Trophoblast cell (in vitro differentiated cells and primary cell): ENCODE data around the gene SAPCD2.

Experiments used
- DNase-seq, 2 donors: peaks; one replicate each; pipeline ENCODE4 v3.0.0-alpha.2; 2016
- H2AFZ ChIP-seq: 2 replicates; pipeline ENCODE4 v1.6.1; 2013; ENCODE audit warnings: low read length, moderate library complexity, mild to moderate bottlenecking; ENCODE audit not compliant: insufficient read depth, poor library complexity
- H2AK5ac ChIP-seq: 2 replicates; pipeline ENCODE4 v1.6.1; 2013; ENCODE audit warnings: mild to moderate bottlenecking, low read length
- H2BK120ac ChIP-seq: 2 replicates; pipeline ENCODE4 v1.6.1; 2013; ENCODE audit warnings: low read length, mild to moderate bottlenecking, moderate library complexity; ENCODE audit not compliant: insufficient read depth, poor library complexity
- H2BK12ac ChIP-seq: 2 replicates; pipeline ENCODE4 v1.6.1; 2013; ENCODE audit warnings: mild to moderate bottlenecking, low read length, moderate library complexity
- H2BK5ac ChIP-seq: 2 replicates; pipeline ENCODE4 v1.6.1; 2013; ENCODE audit warnings: low read length, low read depth, moderate library complexity, mild to moderate bottlenecking; ENCODE audit not compliant: poor library complexity
- H3K14ac ChIP-seq: 2 replicates; pipeline ENCODE4 v1.6.1; 2013; ENCODE audit warnings: mild to moderate bottlenecking, low read length
- H3K18ac ChIP-seq: 2 replicates; pipeline ENCODE4 v1.6.1; 2013; ENCODE audit warnings: mild to moderate bottlenecking, low read length
- H3K23ac ChIP-seq: 2 replicates; pipeline ENCODE4 v1.6.1; 2013; ENCODE audit warnings: low read length
- H3K27ac ChIP-seq: 2 replicates; pipeline ENCODE4 v1.5.1; 2013; ENCODE audit warnings: low read depth, mild to moderate bottlenecking, inconsistent platforms, low read length, moderate library complexity
- H3K27me3 ChIP-seq: 2 replicates; pipeline ENCODE4 v1.6.1; 2013; ENCODE audit warnings: inconsistent platforms, mild to moderate bottlenecking, low read length, moderate library complexity; ENCODE audit not compliant: insufficient read depth
- H3K36me3 ChIP-seq, 2 experiments: 1 replicate in 1 of 2; 2 replicates in 1 of 2; pipeline ENCODE4 v1.6.1; 2013; ENCODE audit warnings: low read length in 2 of 2, mild to moderate bottlenecking in 2 of 2, moderate library complexity in 1 of 2; ENCODE audit not compliant: insufficient read depth in 2 of 2, control insufficient read depth in 1 of 2
- H3K4ac ChIP-seq: 2 replicates; pipeline ENCODE4 v1.6.1; 2013; ENCODE audit warnings: low read depth, mild to moderate bottlenecking, low read length, moderate library complexity
- H3K4me1 ChIP-seq, 2 experiments: 1 replicate in 1 of 2; 2 replicates in 1 of 2; pipeline ENCODE4 v1.6.1; 2013; ENCODE audit warnings: low read length in 2 of 2, mild to moderate bottlenecking in 2 of 2, moderate library complexity in 1 of 2; ENCODE audit not compliant: insufficient read depth in 2 of 2, control insufficient read depth in 1 of 2
- H3K4me2 ChIP-seq: 2 replicates; pipeline ENCODE4 v1.6.1; 2013; ENCODE audit warnings: inconsistent platforms, mild to moderate bottlenecking, low read length, moderate library complexity
- H3K4me3 ChIP-seq: 2 replicates; pipeline ENCODE4 v1.5.1; 2013; ENCODE audit warnings: mild to moderate bottlenecking, low read depth, low read length, inconsistent platforms
- H3K79me1 ChIP-seq: one replicate; pipeline ENCODE4 v1.6.1; 2013; ENCODE audit warnings: low read length
- H3K79me2 ChIP-seq: 2 replicates; pipeline ENCODE4 v1.6.1; 2013; ENCODE audit warnings: low read length, mild to moderate bottlenecking; ENCODE audit not compliant: control insufficient read depth, insufficient read depth, poor library complexity
- H3K9ac ChIP-seq: 2 replicates; pipeline ENCODE4 v1.6.1; 2013; ENCODE audit warnings: mild to moderate bottlenecking, low read length
- H3K9me3 ChIP-seq: 2 replicates; pipeline ENCODE4 v1.6.1; 2013; ENCODE audit warnings: low read depth, mild to moderate bottlenecking, control low read depth, inconsistent platforms, low read length; ENCODE audit not compliant: insufficient read depth
- H4K12ac ChIP-seq: 2 replicates; pipeline ENCODE4 v1.6.1; 2013; ENCODE audit warnings: low read depth, mild to moderate bottlenecking, low read length, moderate library complexity
- H4K8ac ChIP-seq: 2 replicates; pipeline ENCODE4 v1.6.1; 2013; ENCODE audit warnings: low read depth, mild to moderate bottlenecking, low read length, moderate library complexity
- H4K91ac ChIP-seq: one replicate; pipeline ENCODE4 v1.6.1; 2013; ENCODE audit warnings: low read depth, mild to moderate bottlenecking, low read length, moderate library complexity
- WGBS: extraction: QIAGEN DNeasy Blood & Tissue Kit; methylation state at CpG from one replicate; pipeline ENCODE4 v1.1.7; 2013; ENCODE audit warnings: missing lambda C conversion rate; ENCODE audit not compliant: insufficient read length, insufficient coverage; ENCODE audit errors: extremely low coverage; 5-methylcytosine and 5-hydroxymethylcytosine counted together

The SAPCD2 gene

DNA sequence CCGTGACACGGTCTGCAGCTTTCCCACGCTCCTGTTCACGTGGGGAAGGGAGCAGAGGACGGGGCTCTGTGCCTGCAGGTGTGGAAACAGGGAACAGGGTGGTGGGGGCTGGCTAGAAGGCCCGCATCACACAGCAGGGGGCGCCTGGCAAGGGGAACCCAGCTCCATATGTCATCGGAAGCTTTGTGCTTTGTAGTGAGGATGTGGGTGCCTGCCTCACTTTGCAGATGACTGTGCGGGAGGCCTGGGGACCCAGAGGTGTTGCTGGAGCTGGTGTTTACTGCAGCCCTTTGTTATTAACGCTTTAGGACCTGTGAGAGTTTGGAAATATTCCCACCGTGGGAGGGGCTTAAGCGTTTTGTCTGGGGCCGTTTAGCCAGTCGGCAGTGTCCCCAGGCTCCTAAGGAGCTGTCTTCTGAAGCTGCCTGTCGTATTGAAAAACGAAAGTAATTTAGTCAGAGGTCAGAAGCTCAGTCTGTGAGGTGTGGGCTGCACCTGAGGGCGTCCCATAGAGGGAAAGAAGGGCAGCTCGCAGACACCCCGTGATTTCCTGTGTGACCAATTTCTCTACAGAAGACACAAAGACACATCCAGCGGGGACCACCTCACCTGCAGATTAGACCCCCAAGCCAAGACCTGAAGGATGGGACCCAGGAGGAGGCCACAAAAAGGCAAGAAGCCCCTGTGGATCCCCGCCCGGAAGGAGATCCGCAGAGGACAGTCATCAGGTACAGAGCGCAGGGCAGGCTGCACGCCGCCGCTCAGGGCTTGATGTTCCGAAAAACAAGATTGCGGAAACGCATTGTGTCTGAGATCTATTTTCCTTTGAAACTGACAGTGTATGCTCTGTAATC lies 25.5 kb upstream of the SAPCD2 start:
- no CpG with 5 or more reads among the region's 30 CpGs for WGBS

DNA sequence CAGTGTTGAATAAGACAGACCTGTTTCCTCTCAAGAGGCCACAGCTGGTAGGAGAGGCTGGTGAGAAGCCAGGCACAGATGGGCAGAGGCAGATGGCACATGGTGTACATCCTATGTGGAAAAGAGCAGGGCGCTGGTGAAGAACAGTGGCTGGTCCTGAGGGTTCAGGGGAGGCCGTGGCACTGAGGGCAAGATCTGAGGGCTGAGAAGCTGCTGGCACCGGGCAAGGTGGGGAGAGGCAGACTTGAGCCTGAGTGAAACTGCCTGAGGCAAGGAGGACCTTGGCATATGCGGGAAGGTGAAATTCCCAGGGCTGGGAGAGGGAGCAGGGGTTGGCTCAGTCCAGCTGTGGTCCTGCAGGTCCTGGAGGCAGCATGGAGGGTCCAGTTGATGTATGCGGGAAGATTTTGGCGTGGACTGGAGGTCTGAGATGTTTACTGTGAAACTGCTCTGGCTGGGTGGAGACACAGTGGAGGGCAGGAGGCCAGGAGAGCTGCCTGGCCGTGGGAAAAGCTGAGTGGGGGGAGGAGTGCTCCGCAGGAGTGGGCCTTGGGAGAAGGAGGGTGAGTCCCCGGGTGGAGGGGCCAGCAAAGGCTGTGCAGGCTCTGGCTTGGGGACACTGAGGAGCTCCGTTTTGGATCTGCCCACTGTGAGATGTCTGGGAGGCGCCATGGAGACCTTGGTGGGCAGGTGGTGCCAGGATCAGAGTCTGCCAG lies 19.0 kb upstream of the SAPCD2 start:
- no peak overlapping the region for H2BK5ac ChIP-seq
- H2AK5ac ChIP-seq, result no peak overlapping the region
- H3K27me3 ChIP-seq, result no peaks in the 10 kb centered on the region
- peak in 1 of 2 donors; percentile 43 for DNase-seq
- H4K91ac ChIP-seq, result no peak overlapping the region
- peaks cover 10 to 12% of the 10 kb centered on the region in 2 experiments for H3K4me1 ChIP-seq
- H4K12ac ChIP-seq, result no peak overlapping the region
- H2BK12ac ChIP-seq, result no peak overlapping the region
- H2AFZ ChIP-seq, result no peak overlapping the region
- no CpG with 5 or more reads among the region's 11 CpGs for WGBS
- no peak overlapping the region for H3K4me2 ChIP-seq
- no peak overlapping the region for H3K27ac ChIP-seq
- peaks cover 12% of the 10 kb centered on the region for H3K79me1 ChIP-seq
- H2BK120ac ChIP-seq, result no peak overlapping the region
- H4K8ac ChIP-seq, result no peak overlapping the region
- H3K18ac ChIP-seq, result no peak overlapping the region
- no peak overlapping the region for H3K4ac ChIP-seq
- H3K23ac ChIP-seq, result no peak overlapping the region
- H3K4me3 ChIP-seq, result no peak overlapping the region
- peaks cover 7% of the 10 kb centered on the region for H3K79me2 ChIP-seq
- peak overlapping the region; percentile 64 for H3K9ac ChIP-seq
- H3K9me3 ChIP-seq, result peaks cover 1% of the 10 kb centered on the region
- peaks cover 8 to 10% of the 10 kb centered on the region in 2 experiments for H3K36me3 ChIP-seq
- H3K14ac ChIP-seq, result no peak overlapping the region

More for the DNA sequence above, 25.5 kb upstream of the SAPCD2 start:
- Histone ChIP-seq H3K27me3 (no peaks in the 10 kb centered on the region), H3K79me1 (no peaks in the 10 kb centered on the region), H2BK120ac (no peak overlapping the region), H4K12ac (no peak overlapping the region), H2AFZ (no peak overlapping the region), H2BK5ac (no peak overlapping the region), H3K9ac (no peak overlapping the region), H3K23ac (no peak overlapping the region), H3K36me3 (peaks cover 44 to 51% of the 10 kb centered on the region in 2 experiments), H3K18ac (no peak overlapping the region), H3K4ac (no peak overlapping the region), H4K8ac (no peak overlapping the region), H2BK12ac (no peak overlapping the region), H3K14ac (no peak overlapping the region), H3K4me3 (no peak overlapping the region), H3K79me2 (no peaks in the 10 kb centered on the region), H3K4me1 (no peaks in the 10 kb centered on the region), H4K91ac (no peak overlapping the region), H3K9me3 (peaks cover 1% of the 10 kb centered on the region), H2AK5ac (no peak overlapping the region), H3K4me2 (no peak overlapping the region), H3K27ac (no peak overlapping the region)
- no peak for DNase-seq

DNA sequence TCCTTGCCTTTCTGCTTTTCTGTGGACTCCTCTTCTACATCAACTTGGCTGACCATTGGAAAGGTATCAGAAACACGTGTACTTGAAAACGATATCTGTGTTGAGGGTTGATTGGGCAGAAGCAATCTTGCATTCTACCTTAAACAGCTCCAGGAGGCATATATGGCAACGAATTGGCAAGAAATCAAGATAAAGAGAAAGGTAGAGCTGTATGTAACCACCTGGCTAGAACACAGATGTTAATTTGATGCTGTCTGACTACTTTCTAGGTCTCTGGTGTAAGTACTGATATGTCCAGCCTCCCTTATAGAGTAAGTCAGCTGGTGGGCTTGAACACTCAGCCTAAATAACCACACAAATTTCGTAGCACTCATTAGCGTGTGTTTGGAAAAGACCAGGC lies 17.8 kb upstream of the SAPCD2 start:
- WGBS, result no CpG with 5 or more reads among the region's 5 CpGs
- no peak overlapping the region for H4K8ac ChIP-seq
- H3K4me1 ChIP-seq, result peaks cover 10 to 12% of the 10 kb centered on the region in 2 experiments
- H3K9me3 ChIP-seq, result peaks cover 1% of the 10 kb centered on the region
- peaks cover 7% of the 10 kb centered on the region for H3K79me2 ChIP-seq
- H4K91ac ChIP-seq, result no peak overlapping the region
- no peak overlapping the region for H2BK120ac ChIP-seq
- no peak overlapping the region for H3K4me2 ChIP-seq
- H3K27ac ChIP-seq, result no peak overlapping the region
- no peak overlapping the region for H3K4ac ChIP-seq
- no peaks in the 10 kb centered on the region for H3K27me3 ChIP-seq
- H4K12ac ChIP-seq, result no peak overlapping the region
- H2AFZ ChIP-seq, result no peak overlapping the region
- no peak overlapping the region for H3K23ac ChIP-seq
- H3K9ac ChIP-seq, result no peak overlapping the region
- no peak overlapping the region for H3K14ac ChIP-seq
- no peak overlapping the region for H3K4me3 ChIP-seq
- no peak overlapping the region for H2BK5ac ChIP-seq
- no peak overlapping the region for H3K18ac ChIP-seq
- H3K36me3 ChIP-seq, result peaks cover 7 to 10% of the 10 kb centered on the region in 2 experiments
- no peak overlapping the region for H2AK5ac ChIP-seq
- H2BK12ac ChIP-seq, result no peak overlapping the region
- no peak for DNase-seq
- peaks cover 12% of the 10 kb centered on the region for H3K79me1 ChIP-seq

DNA sequence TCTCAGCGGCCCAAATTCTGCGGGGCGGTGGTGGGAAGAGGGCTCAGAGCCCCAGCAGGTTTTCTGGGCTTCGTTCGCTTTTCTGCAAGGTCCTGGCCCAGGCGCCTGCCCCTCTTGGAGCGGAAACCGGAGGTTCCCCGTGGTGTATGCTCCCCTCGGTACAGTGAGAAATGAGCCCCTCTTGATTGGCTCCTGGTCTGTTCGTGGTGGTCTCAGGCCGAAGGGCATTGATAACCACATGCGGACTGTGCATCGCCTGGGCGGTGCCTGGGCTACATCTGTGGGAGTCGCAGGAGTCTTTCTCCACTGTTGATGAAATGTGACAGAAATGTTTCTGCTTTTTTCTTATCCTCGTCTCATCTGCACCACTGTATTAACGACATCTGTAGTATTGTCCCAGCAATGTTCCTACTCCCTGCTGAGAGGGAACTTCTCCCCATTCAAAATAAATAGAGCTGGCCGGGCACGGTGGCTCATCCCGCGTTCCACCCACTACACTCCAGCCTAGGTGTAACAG lies 17.1 kb upstream of the SAPCD2 start:
- Histone ChIP-seq H4K8ac (peak overlapping the region; percentile 86), H3K4me1 (peaks cover 10 to 12% of the 10 kb centered on the region in 2 experiments), H2BK12ac (no peak overlapping the region), H3K23ac (no peak overlapping the region), H3K79me1 (peaks cover 12% of the 10 kb centered on the region), H3K27me3 (no peaks in the 10 kb centered on the region), H3K9me3 (peaks cover 1% of the 10 kb centered on the region), H3K27ac (peak overlapping the region; percentile 76), H4K91ac (peak overlapping the region; percentile 84), H3K14ac (peak overlapping the region; percentile 66), H3K79me2 (peaks cover 7% of the 10 kb centered on the region), H2AFZ (peak overlapping the region; percentile 79), H3K4me3 (peak overlapping the region; percentile 84), H2BK5ac (peak overlapping the region; percentile 42), H3K36me3 (peaks cover 6 to 10% of the 10 kb centered on the region in 2 experiments), H3K18ac (peak overlapping the region; percentile 72), H3K4ac (peak overlapping the region; percentile 30), H4K12ac (peak overlapping the region; percentile 68), H2AK5ac (no peak overlapping the region), H3K9ac (peak overlapping the region; percentile 83), H2BK120ac (peak overlapping the region; percentile 43), H3K4me2 (peak overlapping the region; percentile 71)
- no peak for DNase-seq
- WGBS, result no CpG with 5 or more reads among the region's 22 CpGs
